Measurements from ENCODE around the gene PNPO. TPM values are rescaled to one million over a fixed set of nuclear protein-coding genes. Genes with fewer than 3 reads are reported as not detected.

The PNPO gene
- total and polyA plus RNA-seq, 2 of the 13 experiments (the other 11 are each of a cell fraction or from before 2014, with no cell fraction given), result 47.9 to 63.3 TPM

GRCh38 chr17:47952171-47953021 lies 11.0 kb downstream of the PNPO start (continued):
- TF ChIP-seq NFYB (CRISPR knock-in tag; IDR thresholded peaks at IDR 0.05) (no peak), TEAD3 (CRISPR knock-in tag; optimal IDR thresholded peaks at IDR 0.05; ENCODE audit: borderline replicate concordance) (peak; percentile 70), LRRFIP1 (CRISPR knock-in tag; conservative IDR thresholded peaks at IDR 0.05) (no peak), GATAD1 (CRISPR knock-in tag; IDR thresholded peaks at IDR 0.05) (no peak), NFIB (CRISPR knock-in tag; IDR thresholded peaks at IDR 0.05; ENCODE audit: borderline replicate concordance) (no peak), ZNF629 (CRISPR knock-in tag; conservative IDR thresholded peaks at IDR 0.05) (peak; percentile 60), ZNF501 (CRISPR knock-in tag; IDR thresholded peaks at IDR 0.05) (peak; percentile 56; the same call in 1 of the 2 replicates), ZNF468 (CRISPR knock-in tag; IDR thresholded peaks at IDR 0.05) (no peak), SMAD3 (CRISPR knock-in tag; IDR thresholded peaks at IDR 0.05) (no peak), ZBTB49 (CRISPR knock-in tag; IDR thresholded peaks at IDR 0.05; ENCODE audit: borderline replicate concordance) (no peak), THRA (CRISPR knock-in tag; IDR thresholded peaks at IDR 0.05; ENCODE audit: borderline replicate concordance) (peak; percentile 54; the same call in 1 of the 2 replicates), ZNF788 (CRISPR knock-in tag; IDR thresholded peaks at IDR 0.05; ENCODE audit: borderline replicate concordance) (peak; percentile 66; the same call in 1 of the 2 replicates), NFRKB (IDR thresholded peaks at IDR 0.05) (no peak), ZNF792 (CRISPR knock-in tag; IDR thresholded peaks at IDR 0.05) (peak; percentile 87; the same call in 1 of the 2 replicates), BRF2 (CRISPR knock-in tag; IDR thresholded peaks at IDR 0.05) (no peak), IRX3 (CRISPR knock-in tag; IDR thresholded peaks at IDR 0.05; ENCODE audit: borderline replicate concordance, low read depth) (no peak), KDM1A (CRISPR knock-in tag; IDR thresholded peaks at IDR 0.05) (no peak), ZNF326 (CRISPR knock-in tag; IDR thresholded peaks at IDR 0.05; ENCODE audit: borderline replicate concordance) (no peak), ZBTB43 (CRISPR knock-in tag; conservative IDR thresholded peaks at IDR 0.05) (no peak), MYC (CRISPR knock-in tag; IDR thresholded peaks at IDR 0.05; ENCODE audit: borderline replicate concordance) (peak; percentile 66; the same call in 1 of the 2 replicates), ZNF33B (CRISPR knock-in tag; IDR thresholded peaks at IDR 0.05) (peak; percentile 50; the same call in 1 of the 2 replicates), ZMYM2 (CRISPR knock-in tag; IDR thresholded peaks at IDR 0.05) (peak; percentile 88)
